K562 (cell line): ENCODE measurements around the gene KRTAP4-3. TPM values are rescaled to one million over a fixed set of nuclear protein-coding genes. Genes with fewer than 3 reads are reported as not detected.

Source experiments
- PRDM10 ChIP-seq: fragments of 450-650 bp; IDR thresholded peaks from 2 replicates; pipeline ENCODE4 v1.6.1; 2018; ENCODE audit not compliant: partially characterized antibody
- RBM34 ChIP-seq: fragments of 200-400 bp; formaldehyde crosslinking; IDR thresholded peaks from 2 replicates; pipeline ENCODE4 v1.6.1; 2018; ENCODE audit warnings: low read length, borderline replicate concordance; ENCODE audit not compliant: insufficient read depth
- ZKSCAN3 ChIP-seq: fragments of 250-450 bp; sonication (Bioruptor Pico); IDR thresholded peaks from 2 replicates; pipeline ENCODE4 v1.4.0; 2020
- ZNF124 ChIP-seq: sonication (generic); formaldehyde crosslinking; IDR thresholded peaks from 2 replicates; pipeline ENCODE4 v1.8.1; 2022; ENCODE audit warnings: missing genetic modification reagents
- ZNF583 ChIP-seq: fragments of 250-450 bp; sonication (Bioruptor Pico); IDR thresholded peaks from 2 replicates; pipeline ENCODE4 v1.4.0; 2020
- polyA plus RNA-seq, 8 experiments: library from polyadenylated mRNA; depleted of rRNA in 4 of 8; stranded (reverse) in 5 of 8; unstranded in 3 of 8; fragments of >200 nt; fragmentation: Nextera tagmentation in 2 of 8; fragmentation: Illumina TruSeq in 1 of 8; extraction: Ambion mirVana in 2 of 8; extraction: Trizol in 1 of 8; gene quantifications; 2 replicates each; pipeline versions ENCODE4 v1.2.1 to v1.2.3, GENCODE V29; 2011 to 2014; ENCODE audit warnings: inconsistent platforms in 1 of 8, missing spikeins in 1 of 8
- total RNA-seq, 7 experiments: library from RNA; depleted of rRNA in 6 of 7; stranded (reverse); fragments of >200 nt in 6 of 7; fragmentation: Illumina TruSeq in 2 of 7; extraction: Trizol in 2 of 7; gene quantifications; 2 replicates each; pipeline versions ENCODE4 v1.2.1 to v1.2.3, GENCODE V29; 2011 to 2021; ENCODE audit warnings: low replicate concordance in 1 of 7
- TF ChIP-seq, protein P1 (sequence below): fragments of 250-450 bp; sonication (Bioruptor Pico); IDR thresholded peaks from 2 replicates; pipeline ENCODE4 v1.5.0; 2021; ENCODE audit warnings: mild to moderate bottlenecking, moderate library complexity
- TF ChIP-seq, protein P2 (sequence below): sonication (generic); formaldehyde crosslinking; IDR thresholded peaks from 2 replicates; pipeline ENCODE4 v1.9.0; 2022; ENCODE audit warnings: mild to moderate bottlenecking, missing genetic modification reagents

Gene KRTAP4-3
- total and polyA plus RNA-seq, 9 of the 15 experiments (the other 6 are each of a cell fraction or from before 2014, with no cell fraction given): not detected

GRCh38 chr17:41176744-41177387 is 8.8 kb upstream of the KRTAP4-3 start (continued):
- TF ChIP-seq, protein P1, sequence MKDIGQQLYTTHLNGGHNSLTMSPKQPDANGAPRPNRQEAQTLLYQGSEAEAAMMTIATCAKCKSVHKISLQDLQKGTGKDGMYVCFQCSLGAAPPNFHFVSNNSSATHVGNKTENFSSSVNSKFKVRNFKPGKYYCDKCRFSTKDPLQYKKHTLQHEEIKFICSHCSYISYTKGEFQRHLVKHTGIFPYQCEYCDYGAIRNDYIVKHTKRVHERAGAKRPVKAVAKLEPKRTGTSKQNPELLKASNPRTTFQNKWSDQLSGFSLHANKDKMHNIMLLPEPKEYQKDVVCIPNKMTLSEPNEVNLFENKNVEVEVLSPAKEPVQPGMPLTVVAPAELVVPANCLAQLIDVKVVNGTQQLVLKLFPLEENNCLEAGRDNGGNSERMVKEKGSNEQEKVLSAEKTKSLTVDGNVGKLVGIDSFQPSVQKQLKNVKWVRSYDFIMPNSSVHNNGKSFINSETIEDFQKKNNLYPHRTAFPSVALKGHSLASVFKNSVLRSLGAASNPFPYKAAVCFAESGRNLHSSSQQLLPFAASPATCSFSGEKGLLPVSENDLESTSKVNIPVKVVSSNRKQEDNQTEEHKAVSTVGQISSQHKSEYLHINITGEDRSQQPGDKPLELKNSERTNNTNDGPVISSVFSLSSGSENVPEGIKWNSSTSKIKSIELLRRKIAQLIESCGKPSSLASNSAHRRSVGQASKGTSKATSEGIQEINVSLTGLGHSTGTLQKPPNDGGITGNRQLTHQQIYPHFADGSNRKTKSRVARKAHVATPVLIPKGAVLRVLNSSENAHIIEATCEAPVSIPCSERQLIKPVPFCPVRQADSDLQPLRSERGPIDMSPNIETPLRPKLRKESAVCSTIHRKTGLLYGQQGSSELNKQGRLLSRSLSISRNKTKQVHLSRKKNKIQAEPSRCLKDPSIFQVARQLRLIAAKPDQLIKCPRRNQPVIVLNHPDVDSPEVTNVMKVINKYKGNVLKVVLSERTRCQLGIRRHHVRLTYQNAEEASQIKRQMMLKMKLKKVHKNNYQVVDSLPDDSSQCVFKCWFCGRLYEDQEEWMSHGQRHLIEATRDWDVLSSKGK (CRISPR knock-in tag): no peak
- TF ChIP-seq ZKSCAN3 (CRISPR knock-in tag): no peak
- TF ChIP-seq, protein P2, sequence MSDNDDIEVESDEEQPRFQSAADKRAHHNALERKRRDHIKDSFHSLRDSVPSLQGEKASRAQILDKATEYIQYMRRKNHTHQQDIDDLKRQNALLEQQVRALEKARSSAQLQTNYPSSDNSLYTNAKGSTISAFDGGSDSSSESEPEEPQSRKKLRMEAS (CRISPR knock-in tag): no peak
- no peak for TF ChIP-seq PRDM10
- no peak for TF ChIP-seq ZNF124 (CRISPR knock-in tag)
- no peak for TF ChIP-seq ZNF583
- TF ChIP-seq RBM34: no peak
